Parathyroid adenoma (tissue), 2 donors: Measurements from ENCODE around the gene GRK2.

Experiments used
- H2AFZ ChIP-seq: fragments of 300-600 bp; sonication (generic); one replicate; pipeline ENCODE4 v1.7.0; 2017; ENCODE audit warnings: antibody characterized with exemption, mild to moderate bottlenecking
- H3K27ac ChIP-seq: fragments of 300-600 bp; sonication (generic); one replicate; pipeline ENCODE4 v1.7.0; 2017
- H3K27me3 ChIP-seq: fragments of 300-600 bp; sonication (generic); one replicate; pipeline ENCODE4 v1.7.0; 2017; ENCODE audit warnings: low read length; ENCODE audit not compliant: control insufficient read depth, insufficient read depth
- H3K36me3 ChIP-seq: fragments of 300-600 bp; sonication (generic); one replicate; pipeline ENCODE4 v1.7.0; 2017; ENCODE audit warnings: low read length; ENCODE audit not compliant: control insufficient read depth, insufficient read depth
- H3K4me1 ChIP-seq: fragments of 300-600 bp; sonication (generic); one replicate; pipeline ENCODE4 v1.7.0; 2017; ENCODE audit warnings: control low read depth
- H3K4me2 ChIP-seq: fragments of 300-600 bp; sonication (generic); one replicate; pipeline ENCODE4 v1.7.0; 2017; ENCODE audit warnings: low read length
- H3K4me3 ChIP-seq: fragments of 300-600 bp; sonication (generic); one replicate; pipeline ENCODE4 v1.7.0; 2017; ENCODE audit warnings: low read depth, low read length
- H3K79me2 ChIP-seq: fragments of 300-600 bp; sonication (generic); one replicate; pipeline ENCODE4 v1.7.0; 2017; ENCODE audit warnings: control low read depth
- H3K9ac ChIP-seq: fragments of 300-600 bp; sonication (generic); one replicate; pipeline ENCODE4 v1.7.0; 2017; ENCODE audit warnings: mild to moderate bottlenecking
- H3K9me3 ChIP-seq: fragments of 300-600 bp; sonication (generic); one replicate; pipeline ENCODE4 v1.7.0; 2017; ENCODE audit warnings: low read length; ENCODE audit not compliant: control insufficient read depth
- CTCF ChIP-seq: fragments of 300-600 bp; sonication (generic); IDR thresholded peaks from one replicate; pipeline ENCODE4 v1.7.0; 2017; ENCODE audit warnings: antibody characterized with exemption, mild to moderate bottlenecking
- donor health status: primary hyperparathyroidism.

GRK2 gene

GRCh38 chr11:67240576-67241389, 25.5 kb upstream of the GRK2 start:
- Histone ChIP-seq H3K79me2 (peaks cover 25% of the 10 kb centered on the region), H3K4me1 (peaks cover 11% of the 10 kb centered on the region), H3K4me2 (peak overlapping the region; percentile 76), H2AFZ (peak overlapping the region; percentile 68), H3K9ac (peak overlapping the region; percentile 72), H3K27me3 (no peaks in the 10 kb centered on the region), H3K9me3 (no peaks in the 10 kb centered on the region), H3K36me3 (no peaks in the 10 kb centered on the region), H3K4me3 (peak overlapping the region; percentile 86), H3K27ac (peak overlapping the region; percentile 98)
- no peak for TF ChIP-seq CTCF

GRCh38 chr11:67242548-67242947, 23.7 kb upstream of the GRK2 start:
- TF ChIP-seq CTCF = no peak
- Histone ChIP-seq H2AFZ (no peak overlapping the region), H3K36me3 (no peaks in the 10 kb centered on the region), H3K9ac (no peak overlapping the region), H3K4me3 (peak overlapping the region; percentile 25), H3K9me3 (no peaks in the 10 kb centered on the region), H3K79me2 (peaks cover 25% of the 10 kb centered on the region), H3K27ac (no peak overlapping the region), H3K4me2 (no peak overlapping the region), H3K27me3 (no peaks in the 10 kb centered on the region), H3K4me1 (peaks cover 13% of the 10 kb centered on the region)

GRCh38 chr11:67243051-67243450, 23.2 kb upstream of the GRK2 start:
- Histone ChIP-seq H3K4me1 (peaks cover 18% of the 10 kb centered on the region), H3K36me3 (no peaks in the 10 kb centered on the region), H3K27ac (no peak overlapping the region)

GRCh38 chr11:67245046-67245445, 21.2 kb upstream of the GRK2 start:
- no peak overlapping the region for H2AFZ ChIP-seq
- TF ChIP-seq CTCF = no peak
- peaks cover 25% of the 10 kb centered on the region for H3K79me2 ChIP-seq
- H3K9ac ChIP-seq = no peak overlapping the region
- H3K9me3 ChIP-seq = no peaks in the 10 kb centered on the region
- H3K4me3 ChIP-seq = no peak overlapping the region
- no peaks in the 10 kb centered on the region for H3K36me3 ChIP-seq
- H3K4me1 ChIP-seq = peaks cover 20% of the 10 kb centered on the region
- no peaks in the 10 kb centered on the region for H3K27me3 ChIP-seq
- no peak overlapping the region for H3K4me2 ChIP-seq
- H3K27ac ChIP-seq = no peak overlapping the region

More at GRCh38 chr11:67243051-67243450, 23.2 kb upstream of the GRK2 start:
- Histone ChIP-seq H3K4me3 (no peak overlapping the region), H3K9ac (no peak overlapping the region), H2AFZ (no peak overlapping the region), H3K27me3 (no peaks in the 10 kb centered on the region), H3K9me3 (no peaks in the 10 kb centered on the region), H3K4me2 (no peak overlapping the region), H3K79me2 (peaks cover 25% of the 10 kb centered on the region)
- no peak for TF ChIP-seq CTCF
